Measurements from ENCODE around the gene PARVB. TPM values are rescaled to one million over a fixed set of nuclear protein-coding genes. Genes with fewer than 3 reads are reported as not detected.

Gene PARVB
- total RNA-seq, 2 experiments from 2014 or later, result 71.4 to 71.5 TPM

DNA sequence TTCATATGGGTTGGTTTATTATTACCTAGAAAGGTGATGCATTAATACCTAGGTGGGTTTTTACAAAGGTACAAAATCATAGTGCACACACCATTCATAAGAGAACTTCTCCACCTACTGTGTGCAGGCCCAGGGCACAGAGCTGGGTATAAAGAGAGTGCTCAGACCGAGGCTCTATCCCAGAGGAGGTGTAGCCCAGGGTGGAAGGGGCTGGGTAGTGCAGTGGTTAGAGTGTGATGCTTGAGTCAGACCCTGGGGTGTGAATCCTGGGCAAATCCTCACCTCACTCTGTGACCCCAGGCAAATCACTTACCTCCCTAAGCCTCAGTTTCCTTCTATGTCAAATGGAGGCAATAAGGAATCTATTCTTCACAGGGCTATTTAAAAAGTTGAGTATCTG, 188.8 kb downstream of the PARVB start:
- Mint-ChIP-seq H3K27ac (no peak overlapping the region), H3K4me3 (no peak overlapping the region), H3K36me3 (peaks cover 27% of the 10 kb centered on the region), H3K4me1 (peaks cover 1% of the 10 kb centered on the region), H3K9me3 (peaks cover 14% of the 10 kb centered on the region), H3K27me3 (no peaks in the 10 kb centered on the region)
- DNase-seq, result no peak

- Mint-ChIP-seq H3K9me3 (peaks cover 14% of the 10 kb centered on the region), H3K27me3 (no peaks in the 10 kb centered on the region), H3K36me3 (peaks cover 22% of the 10 kb centered on the region), H3K4me1 (peaks cover 1% of the 10 kb centered on the region), H3K27ac (no peak overlapping the region), H3K4me3 (no peak overlapping the region)
- DNase-seq, result no peak
Observed at GRCh38 chr22:44213489-44214043, 189.5 kb downstream of the PARVB start.

- H3K27ac Mint-ChIP-seq, result no peak overlapping the region
- no peak overlapping the region for H3K4me3 Mint-ChIP-seq
- H3K36me3 Mint-ChIP-seq, result peaks cover 18% of the 10 kb centered on the region
- no peaks in the 10 kb centered on the region for H3K27me3 Mint-ChIP-seq
- DNase-seq, result no peak
- H3K9me3 Mint-ChIP-seq, result peaks cover 10% of the 10 kb centered on the region
- no peaks in the 10 kb centered on the region for H3K4me1 Mint-ChIP-seq
Observed at GRCh38 chr22:44214187-44214586, 190.1 kb downstream of the PARVB start.

DNA sequence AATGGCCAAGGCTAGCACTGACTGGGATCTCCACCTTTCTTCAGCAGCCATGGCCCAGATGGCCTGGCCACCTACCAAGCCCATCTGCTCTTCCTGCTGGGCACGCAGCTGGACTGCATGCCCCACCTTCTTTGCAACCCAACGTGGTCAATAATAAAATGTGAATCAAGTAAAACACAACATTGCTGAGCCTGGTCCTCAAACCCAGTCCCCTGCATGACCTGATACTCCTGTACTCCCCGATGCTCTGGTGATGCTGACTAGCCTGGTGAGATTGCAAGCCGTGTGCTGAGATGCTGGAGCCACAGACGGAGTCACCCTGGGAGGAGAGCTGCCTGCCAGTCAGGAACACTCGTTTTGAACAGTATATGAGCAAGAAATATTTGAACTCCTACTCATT, 190.7 kb downstream of the PARVB start:
- no peak for DNase-seq
- H3K27me3 Mint-ChIP-seq, result no peaks in the 10 kb centered on the region
- peaks cover 13% of the 10 kb centered on the region for H3K36me3 Mint-ChIP-seq
- peaks cover 6% of the 10 kb centered on the region for H3K9me3 Mint-ChIP-seq
- H3K4me3 Mint-ChIP-seq, result no peak overlapping the region
- H3K4me1 Mint-ChIP-seq, result no peaks in the 10 kb centered on the region
- no peak overlapping the region for H3K27ac Mint-ChIP-seq

DNA sequence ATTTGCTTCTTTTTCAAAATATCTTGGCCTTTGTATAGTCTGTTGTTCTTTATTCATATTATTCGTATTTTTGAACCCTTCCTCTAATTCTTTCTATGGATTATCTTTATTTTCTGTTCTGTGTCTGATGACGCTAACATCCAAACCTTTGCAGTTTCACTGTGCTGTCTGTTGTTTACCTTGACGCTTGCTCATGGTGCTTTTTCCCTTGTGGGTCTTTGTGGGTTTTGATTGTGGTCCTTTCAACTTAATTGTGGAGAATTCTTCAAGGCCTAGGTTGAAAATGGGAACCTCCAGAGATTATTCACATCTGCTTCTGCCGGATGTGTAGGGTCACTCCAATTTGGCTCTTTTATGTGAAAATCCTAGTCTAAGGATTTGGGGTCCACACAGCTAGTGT, 191.2 kb downstream of the PARVB start:
- Mint-ChIP-seq H3K9me3 (peaks cover 4% of the 10 kb centered on the region), H3K4me3 (no peak overlapping the region), H3K27ac (no peak overlapping the region), H3K36me3 (peaks cover 10% of the 10 kb centered on the region), H3K4me1 (no peaks in the 10 kb centered on the region), H3K27me3 (no peaks in the 10 kb centered on the region)
- DNase-seq, result no peak

DNA sequence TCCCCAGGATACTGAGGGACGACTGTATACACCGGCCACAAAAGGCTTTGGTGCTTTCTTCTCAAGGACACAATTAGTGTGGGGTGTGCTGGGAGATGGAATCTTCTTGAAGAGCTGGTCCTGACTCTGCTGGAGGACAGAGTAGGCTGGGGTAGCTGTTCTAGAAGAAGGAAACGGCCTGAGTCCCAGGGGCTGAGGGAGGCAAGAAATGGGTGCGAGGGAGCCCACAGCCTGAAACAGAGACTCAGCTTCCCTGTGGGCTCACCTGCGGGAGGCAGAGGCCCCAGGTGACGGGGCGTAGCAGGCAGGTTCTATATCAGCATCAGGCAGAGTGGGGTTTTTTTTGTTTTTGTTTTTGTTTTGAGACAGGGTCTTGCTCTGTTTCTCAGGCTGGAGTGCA, 193.2 kb downstream of the PARVB start:
- Mint-ChIP-seq H3K27me3 (no peaks in the 10 kb centered on the region), H3K36me3 (no peaks in the 10 kb centered on the region), H3K9me3 (no peaks in the 10 kb centered on the region), H3K4me3 (no peak overlapping the region), H3K4me1 (no peaks in the 10 kb centered on the region), H3K27ac (no peak overlapping the region)
- no peak for DNase-seq

- no peaks in the 10 kb centered on the region for H3K27me3 Mint-ChIP-seq
- H3K36me3 Mint-ChIP-seq, result no peaks in the 10 kb centered on the region
- H3K9me3 Mint-ChIP-seq, result no peaks in the 10 kb centered on the region
- H3K27ac Mint-ChIP-seq, result no peak overlapping the region
- DNase-seq, result no peak
- no peak overlapping the region for H3K4me3 Mint-ChIP-seq
- H3K4me1 Mint-ChIP-seq, result no peaks in the 10 kb centered on the region
Observed at GRCh38 chr22:44218071-44218470, 194.0 kb downstream of the PARVB start.

- H3K4me1 Mint-ChIP-seq, result no peaks in the 10 kb centered on the region
- no peaks in the 10 kb centered on the region for H3K36me3 Mint-ChIP-seq
- H3K27me3 Mint-ChIP-seq, result no peaks in the 10 kb centered on the region
- no peaks in the 10 kb centered on the region for H3K9me3 Mint-ChIP-seq
- DNase-seq, result no peak
- H3K27ac Mint-ChIP-seq, result no peak overlapping the region
- no peak overlapping the region for H3K4me3 Mint-ChIP-seq
Observed at GRCh38 chr22:44219101-44219870, 195.2 kb downstream of the PARVB start.

- Mint-ChIP-seq H3K4me1 (no peaks in the 10 kb centered on the region), H3K9me3 (no peaks in the 10 kb centered on the region), H3K36me3 (no peaks in the 10 kb centered on the region), H3K27me3 (no peaks in the 10 kb centered on the region), H3K4me3 (no peak overlapping the region), H3K27ac (no peak overlapping the region)
- DNase-seq, result no peak
Observed at GRCh38 chr22:44220727-44221680, 196.9 kb downstream of the PARVB start.

GRCh38 chr22:44221710-44222475, 197.8 kb downstream of the PARVB start:
- Mint-ChIP-seq H3K27ac (no peak overlapping the region), H3K9me3 (no peaks in the 10 kb centered on the region), H3K4me1 (no peaks in the 10 kb centered on the region), H3K27me3 (peaks cover under 1% of the 10 kb centered on the region), H3K36me3 (no peaks in the 10 kb centered on the region), H3K4me3 (no peak overlapping the region)
- DNase-seq, result no peak

Other genes with a start within 250 kb of the PARVB start
- under 1 TPM; 0.36 to 0.37 TPM for gene EFCAB6, start 212.0 kb upstream of the PARVB start, total RNA-seq
- gene SULT4A1, start 161.8 kb upstream of the PARVB start, total RNA-seq, result under 1 TPM in 1 of 2 experiments, not detected in 1; 0.29 TPM
- gene PNPLA5, start 132.3 kb upstream of the PARVB start, total RNA-seq, result not detected
- gene PNPLA3, start 100.5 kb upstream of the PARVB start, total RNA-seq, result under 1 TPM; 0.39 to 0.52 TPM
- 10 to 100 TPM; 59.0 to 62.3 TPM for gene SAMM50, start 68.9 kb upstream of the PARVB start, total RNA-seq
- gene PARVG, start 156.6 kb downstream of the PARVB start, total RNA-seq, result 10 to 100 TPM; 68.7 to 72.9 TPM

Data from activated naive CD8-positive, alpha-beta T cell treated with anti-CD3 and anti-CD28 coated beads for 36 hours (primary cell).